Subcutaneous adipose tissue (tissue), 4 donors: ENCODE data around the gene GPR132. TPM values are rescaled to one million over a fixed set of nuclear protein-coding genes. Genes with fewer than 3 reads are reported as not detected.

Experiments used
- total RNA-seq, 4 donors: library from RNA; depleted of rRNA; stranded (reverse); fragments of >200 nt; gene quantifications; one replicate each; pipeline ENCODE4 v1.1.0, GENCODE V29; 2016
- TF ChIP-seq, protein P1 (sequence below): fragments of 450-650 bp; IDR thresholded peaks from one replicate; pipeline ENCODE4 v1.5.1; 2016; ENCODE audit warnings: low read depth, mild to moderate bottlenecking, control low read depth, antibody characterized with exemption, moderate library complexity

Gene GPR132
- total RNA-seq, 4 donors from 2014 or later: 1.3 to 5.5 (median 3.3) TPM

GRCh38 chr14:105028251-105028927 is 36.8 kb downstream of the GPR132 start:
- TF ChIP-seq, protein P1, sequence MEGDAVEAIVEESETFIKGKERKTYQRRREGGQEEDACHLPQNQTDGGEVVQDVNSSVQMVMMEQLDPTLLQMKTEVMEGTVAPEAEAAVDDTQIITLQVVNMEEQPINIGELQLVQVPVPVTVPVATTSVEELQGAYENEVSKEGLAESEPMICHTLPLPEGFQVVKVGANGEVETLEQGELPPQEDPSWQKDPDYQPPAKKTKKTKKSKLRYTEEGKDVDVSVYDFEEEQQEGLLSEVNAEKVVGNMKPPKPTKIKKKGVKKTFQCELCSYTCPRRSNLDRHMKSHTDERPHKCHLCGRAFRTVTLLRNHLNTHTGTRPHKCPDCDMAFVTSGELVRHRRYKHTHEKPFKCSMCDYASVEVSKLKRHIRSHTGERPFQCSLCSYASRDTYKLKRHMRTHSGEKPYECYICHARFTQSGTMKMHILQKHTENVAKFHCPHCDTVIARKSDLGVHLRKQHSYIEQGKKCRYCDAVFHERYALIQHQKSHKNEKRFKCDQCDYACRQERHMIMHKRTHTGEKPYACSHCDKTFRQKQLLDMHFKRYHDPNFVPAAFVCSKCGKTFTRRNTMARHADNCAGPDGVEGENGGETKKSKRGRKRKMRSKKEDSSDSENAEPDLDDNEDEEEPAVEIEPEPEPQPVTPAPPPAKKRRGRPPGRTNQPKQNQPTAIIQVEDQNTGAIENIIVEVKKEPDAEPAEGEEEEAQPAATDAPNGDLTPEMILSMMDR: no peak

- TF ChIP-seq, protein P1: no peak
Observed at GRCh38 chr14:105026802-105027563, 38.2 kb downstream of the GPR132 start.

DNA sequence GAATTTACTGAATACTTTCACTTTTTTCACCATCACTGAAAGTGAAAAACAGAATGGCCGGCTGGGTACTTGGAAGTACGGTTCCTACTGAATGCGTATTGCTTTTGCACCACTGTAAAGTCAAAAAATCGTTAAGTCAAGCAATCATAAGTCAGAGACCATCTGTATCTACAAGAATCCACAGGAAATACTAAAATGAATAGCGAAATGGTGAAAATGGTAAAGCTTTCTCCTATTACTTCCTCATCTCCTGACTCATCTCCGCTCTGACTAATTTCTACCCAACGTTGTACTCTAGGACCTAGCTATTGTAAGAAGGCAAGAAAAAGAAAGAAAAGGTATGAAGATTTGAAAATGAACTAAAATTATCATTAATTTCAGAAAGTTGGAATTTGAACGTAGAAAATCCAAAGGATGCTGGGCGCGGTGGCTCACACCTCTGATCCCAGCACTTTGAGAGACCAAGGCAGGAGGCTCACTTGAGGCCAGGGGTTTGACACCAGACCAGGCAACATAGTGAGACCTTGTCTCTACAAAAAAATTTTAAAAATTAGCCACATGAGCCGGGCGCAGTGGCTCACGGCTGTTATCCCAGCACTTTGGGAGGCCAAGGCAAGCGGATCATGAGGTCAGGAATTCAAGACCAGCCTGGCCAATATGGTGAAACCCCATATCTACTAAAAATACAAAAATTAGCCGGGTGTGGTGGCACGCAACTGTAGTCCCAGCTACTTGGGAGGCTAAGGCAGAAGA is 39.0 kb downstream of the GPR132 start:
- TF ChIP-seq, protein P1: no peak

- TF ChIP-seq, protein P1: no peak
Observed at GRCh38 chr14:105025429-105025828, 39.8 kb downstream of the GPR132 start.

GRCh38 chr14:105023791-105024480 is 41.3 kb downstream of the GPR132 start:
- TF ChIP-seq, protein P1: no peak

- TF ChIP-seq, protein P1: no peak
Observed at GRCh38 chr14:105023144-105023543, 42.1 kb downstream of the GPR132 start.

DNA sequence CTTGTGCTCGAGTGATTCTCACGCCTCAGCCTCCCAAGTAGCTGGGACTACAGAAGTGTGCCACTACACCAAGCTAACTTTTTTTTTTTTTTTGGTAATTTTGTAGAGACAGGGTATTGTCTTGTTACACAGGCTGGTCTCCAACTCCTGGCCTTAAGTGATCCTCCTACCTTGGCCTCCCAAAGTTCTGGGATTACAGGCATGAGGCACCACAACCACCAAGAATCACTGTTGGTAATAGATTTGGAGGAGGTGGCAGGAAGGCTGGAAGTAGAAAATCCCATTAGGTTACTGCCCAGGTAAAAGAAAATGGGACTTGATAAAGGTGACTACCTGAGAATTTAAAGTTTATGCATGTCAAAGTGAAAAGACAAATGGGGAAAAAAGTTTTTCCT is 43.0 kb downstream of the GPR132 start:
- TF ChIP-seq, protein P1: no peak
